Peyer's patch (tissue), 4 donors: Measurements from ENCODE around the gene CAMK2D.

Experiments
- POLR2A ChIP-seq, 2 donors: fragments of 450-650 bp; IDR thresholded peaks; one replicate each; pipeline ENCODE4 v1.5.1; 2017; ENCODE audit warnings: antibody characterized with exemption in 2 of 2, mild to moderate bottlenecking in 2 of 2, moderate library complexity in 2 of 2
- TF ChIP-seq, protein P1 (sequence below), 6 experiments: fragments of 450-650 bp in 4 of 6; fragments of 200-600 bp in 2 of 6; sonication (generic) in 1 of 6; IDR thresholded peaks; one replicate each; pipeline ENCODE4 v1.5.1; 2017 to 2019; ENCODE audit warnings: antibody characterized with exemption in 6 of 6, mild to moderate bottlenecking in 3 of 6, moderate library complexity in 1 of 6

GRCh38 chr4:113607998-113608397 lies 153.5 kb downstream of the CAMK2D start:
- TF ChIP-seq, protein P1, sequence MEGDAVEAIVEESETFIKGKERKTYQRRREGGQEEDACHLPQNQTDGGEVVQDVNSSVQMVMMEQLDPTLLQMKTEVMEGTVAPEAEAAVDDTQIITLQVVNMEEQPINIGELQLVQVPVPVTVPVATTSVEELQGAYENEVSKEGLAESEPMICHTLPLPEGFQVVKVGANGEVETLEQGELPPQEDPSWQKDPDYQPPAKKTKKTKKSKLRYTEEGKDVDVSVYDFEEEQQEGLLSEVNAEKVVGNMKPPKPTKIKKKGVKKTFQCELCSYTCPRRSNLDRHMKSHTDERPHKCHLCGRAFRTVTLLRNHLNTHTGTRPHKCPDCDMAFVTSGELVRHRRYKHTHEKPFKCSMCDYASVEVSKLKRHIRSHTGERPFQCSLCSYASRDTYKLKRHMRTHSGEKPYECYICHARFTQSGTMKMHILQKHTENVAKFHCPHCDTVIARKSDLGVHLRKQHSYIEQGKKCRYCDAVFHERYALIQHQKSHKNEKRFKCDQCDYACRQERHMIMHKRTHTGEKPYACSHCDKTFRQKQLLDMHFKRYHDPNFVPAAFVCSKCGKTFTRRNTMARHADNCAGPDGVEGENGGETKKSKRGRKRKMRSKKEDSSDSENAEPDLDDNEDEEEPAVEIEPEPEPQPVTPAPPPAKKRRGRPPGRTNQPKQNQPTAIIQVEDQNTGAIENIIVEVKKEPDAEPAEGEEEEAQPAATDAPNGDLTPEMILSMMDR (IDR thresholded peaks at IDR 0.05): no peak
- TF ChIP-seq POLR2A (IDR thresholded peaks at IDR 0.05): no peak
